Osteocyte (in vitro differentiated cells): ENCODE data around the gene NDUFA11. TPM values are rescaled to one million over a fixed set of nuclear protein-coding genes. Genes with fewer than 3 reads are reported as not detected.

Experiments used
- DNase-seq: peaks from one replicate; pipeline ENCODE4 v3.0.0; 2021; ENCODE audit warnings: mixed read lengths; ENCODE audit not compliant: unreplicated experiment; ENCODE audit errors: extremely low spot score
- H3K27ac Mint-ChIP-seq: one replicate; pipeline ENCODE4 v1.8.0; 2021; ENCODE audit warnings: mild to moderate bottlenecking, mixed read lengths; ENCODE audit not compliant: unreplicated experiment
- H3K27me3 Mint-ChIP-seq: one replicate; pipeline ENCODE4 v1.8.0; 2021; ENCODE audit warnings: mixed read lengths; ENCODE audit not compliant: unreplicated experiment
- H3K36me3 Mint-ChIP-seq: one replicate; pipeline ENCODE4 v1.8.0; 2021; ENCODE audit warnings: mixed read lengths; ENCODE audit not compliant: unreplicated experiment
- H3K4me1 Mint-ChIP-seq: one replicate; pipeline ENCODE4 v1.8.0; 2021; ENCODE audit warnings: mixed read lengths; ENCODE audit not compliant: unreplicated experiment
- H3K4me3 Mint-ChIP-seq: one replicate; pipeline ENCODE4 v1.8.0; 2021; ENCODE audit warnings: mild to moderate bottlenecking, moderate library complexity, mixed read lengths; ENCODE audit not compliant: unreplicated experiment
- H3K9me3 Mint-ChIP-seq: one replicate; pipeline ENCODE4 v1.8.0; 2021; ENCODE audit warnings: mixed read lengths; ENCODE audit not compliant: unreplicated experiment
- total RNA-seq: library from RNA; stranded (reverse); gene quantifications from 2 replicates; pipeline ENCODE4 v1.2.1, GENCODE V29; 2021
- TF ChIP-seq, protein P1 (sequence below): fragments of 200-600 bp; sonication (generic); IDR thresholded peaks from 2 replicates; pipeline ENCODE4 v1.5.0; 2021; ENCODE audit warnings: antibody characterized with exemption, mild to moderate bottlenecking, moderate library complexity

The NDUFA11 gene
- total RNA-seq, 1 donor from 2014 or later = 259 TPM

DNA sequence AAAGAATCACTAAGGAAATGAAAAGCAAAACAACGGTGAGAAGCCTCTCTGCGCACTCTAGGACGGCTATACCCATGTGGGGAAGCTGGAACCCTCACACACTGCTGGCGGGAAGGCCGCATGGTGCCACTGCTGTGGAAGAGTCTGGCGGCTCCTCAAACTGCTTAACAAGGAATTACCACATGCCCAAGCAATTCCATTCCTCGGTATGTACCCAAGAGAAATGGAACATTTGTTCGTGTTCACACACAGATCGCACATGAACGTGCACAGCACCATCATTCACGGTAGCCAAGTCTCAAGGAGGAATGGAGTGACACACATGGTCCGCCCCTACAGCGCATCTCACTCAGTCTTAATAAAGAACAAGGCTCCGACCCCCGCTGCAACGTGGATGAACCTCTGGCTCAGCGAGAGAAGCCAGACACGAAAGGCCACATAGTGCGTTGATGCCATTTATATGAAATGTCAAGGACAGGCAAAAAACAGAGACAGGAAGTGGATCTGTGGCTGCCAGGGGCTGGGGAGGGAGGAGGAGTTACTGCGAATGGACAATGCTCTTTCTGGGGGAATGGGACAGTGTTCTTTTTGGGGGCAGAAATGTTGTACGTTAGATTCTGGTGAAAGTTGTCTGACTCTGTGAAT is 18.0 kb upstream of the NDUFA11 start:
- Mint-ChIP-seq H3K9me3 (no peaks in the 10 kb centered on the region), H3K4me1 (peaks cover 3% of the 10 kb centered on the region), H3K4me3 (no peak overlapping the region), H3K27ac (no peak overlapping the region), H3K36me3 (peaks cover 27% of the 10 kb centered on the region), H3K27me3 (no peaks in the 10 kb centered on the region)
- no peak for DNase-seq
- TF ChIP-seq, protein P1, sequence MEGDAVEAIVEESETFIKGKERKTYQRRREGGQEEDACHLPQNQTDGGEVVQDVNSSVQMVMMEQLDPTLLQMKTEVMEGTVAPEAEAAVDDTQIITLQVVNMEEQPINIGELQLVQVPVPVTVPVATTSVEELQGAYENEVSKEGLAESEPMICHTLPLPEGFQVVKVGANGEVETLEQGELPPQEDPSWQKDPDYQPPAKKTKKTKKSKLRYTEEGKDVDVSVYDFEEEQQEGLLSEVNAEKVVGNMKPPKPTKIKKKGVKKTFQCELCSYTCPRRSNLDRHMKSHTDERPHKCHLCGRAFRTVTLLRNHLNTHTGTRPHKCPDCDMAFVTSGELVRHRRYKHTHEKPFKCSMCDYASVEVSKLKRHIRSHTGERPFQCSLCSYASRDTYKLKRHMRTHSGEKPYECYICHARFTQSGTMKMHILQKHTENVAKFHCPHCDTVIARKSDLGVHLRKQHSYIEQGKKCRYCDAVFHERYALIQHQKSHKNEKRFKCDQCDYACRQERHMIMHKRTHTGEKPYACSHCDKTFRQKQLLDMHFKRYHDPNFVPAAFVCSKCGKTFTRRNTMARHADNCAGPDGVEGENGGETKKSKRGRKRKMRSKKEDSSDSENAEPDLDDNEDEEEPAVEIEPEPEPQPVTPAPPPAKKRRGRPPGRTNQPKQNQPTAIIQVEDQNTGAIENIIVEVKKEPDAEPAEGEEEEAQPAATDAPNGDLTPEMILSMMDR = no peak

DNA sequence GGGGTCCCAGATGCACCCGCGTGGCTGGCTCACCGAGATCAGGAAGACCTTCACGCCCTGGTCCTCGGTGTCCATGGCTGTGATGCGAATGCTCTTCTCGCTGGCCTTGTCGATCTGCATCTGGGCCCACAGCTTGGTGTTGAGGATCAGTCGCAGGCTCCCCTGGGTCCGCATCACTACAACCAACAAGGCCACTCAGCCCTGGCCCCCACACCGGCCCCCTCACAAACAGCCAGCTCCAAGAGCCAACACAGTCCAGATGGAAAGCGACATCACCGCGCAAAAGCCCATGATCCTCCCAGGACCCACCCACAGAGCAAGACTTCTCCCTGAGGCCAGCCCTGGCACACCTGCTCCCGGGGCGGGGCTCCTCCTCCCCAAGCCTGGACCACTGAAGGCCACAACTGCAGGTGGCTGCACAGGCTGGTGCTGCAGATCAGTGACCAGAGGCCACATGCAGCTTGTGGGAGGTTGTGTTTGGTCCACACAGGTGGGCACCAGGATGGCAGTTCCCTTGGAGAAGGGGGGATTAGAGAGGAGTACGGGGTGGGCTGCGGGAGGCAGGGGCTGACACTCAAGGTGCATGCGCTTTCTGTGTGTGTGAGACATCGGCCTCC is 15.0 kb upstream of the NDUFA11 start:
- H3K27ac Mint-ChIP-seq = no peak overlapping the region
- peaks cover 19% of the 10 kb centered on the region for H3K36me3 Mint-ChIP-seq
- no peak for DNase-seq
- no peaks in the 10 kb centered on the region for H3K27me3 Mint-ChIP-seq
- no peaks in the 10 kb centered on the region for H3K9me3 Mint-ChIP-seq
- TF ChIP-seq, protein P1 = no peak
- no peak overlapping the region for H3K4me3 Mint-ChIP-seq
- H3K4me1 Mint-ChIP-seq = peaks cover 19% of the 10 kb centered on the region

DNA sequence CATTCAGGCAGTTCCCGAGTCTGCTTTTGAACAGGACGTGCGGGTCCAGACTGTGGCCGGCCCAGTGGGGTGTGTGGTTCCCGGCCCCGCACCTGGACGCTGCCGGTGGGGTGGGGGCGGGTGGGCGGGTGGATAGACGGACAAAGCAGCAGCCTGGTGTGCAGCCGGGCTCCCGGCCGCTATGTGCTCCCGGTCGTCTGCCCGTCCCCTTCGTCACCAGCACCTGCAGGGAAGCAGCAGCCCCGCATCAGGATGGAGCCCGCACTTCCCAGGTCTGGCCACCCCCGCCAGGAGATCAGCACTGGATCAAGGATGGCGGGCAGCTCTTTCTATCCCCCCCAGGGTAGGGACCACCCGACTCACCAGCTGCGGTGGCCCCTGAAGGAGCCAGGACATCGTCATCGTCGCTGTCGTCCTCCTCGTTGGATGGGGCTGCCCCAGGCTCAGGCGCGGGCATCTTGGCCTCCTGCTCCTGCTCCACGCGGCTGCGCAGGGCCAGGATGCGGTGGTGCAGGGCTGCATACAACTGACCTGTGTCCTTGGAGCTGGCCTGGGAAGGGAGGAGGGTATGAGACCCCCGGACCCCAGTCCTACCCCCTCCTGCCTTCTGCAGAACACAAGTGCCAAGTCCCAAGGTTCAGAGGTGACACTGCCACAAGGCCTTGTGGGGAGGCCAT is 14.0 kb upstream of the NDUFA11 start:
- Mint-ChIP-seq H3K9me3 (no peaks in the 10 kb centered on the region), H3K27me3 (no peaks in the 10 kb centered on the region), H3K36me3 (peaks cover 13% of the 10 kb centered on the region), H3K4me1 (peaks cover 19% of the 10 kb centered on the region), H3K4me3 (no peak overlapping the region), H3K27ac (no peak overlapping the region)
- TF ChIP-seq, protein P1 = no peak
- DNase-seq = no peak

DNA sequence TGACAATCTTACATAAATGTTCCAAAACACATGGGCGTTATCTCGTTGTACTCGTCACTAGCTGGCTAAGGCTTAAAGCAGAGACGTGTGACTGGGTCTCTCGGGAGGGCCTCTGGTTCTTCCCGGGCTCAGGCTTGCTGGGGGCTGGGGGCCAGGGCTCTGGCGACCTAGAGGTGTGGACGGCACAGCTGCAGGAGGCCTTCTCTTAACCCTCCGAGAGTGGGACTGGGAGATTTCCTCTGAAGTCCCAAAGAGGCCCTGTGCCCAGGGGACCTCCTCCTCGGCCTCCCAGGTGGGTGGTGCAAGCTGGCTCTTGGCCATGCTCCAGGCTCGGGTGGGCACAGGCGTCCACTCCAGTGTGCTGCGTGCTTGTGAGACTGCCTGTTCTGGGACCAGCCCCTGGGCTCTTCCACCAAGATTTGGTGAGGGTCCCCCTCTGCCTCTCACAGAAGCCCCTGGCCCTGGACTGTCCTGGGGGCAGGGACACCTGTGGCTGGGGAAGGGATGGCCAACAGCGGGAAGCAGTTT is 12.7 kb upstream of the NDUFA11 start:
- Mint-ChIP-seq H3K27ac (peak overlapping the region; percentile 60), H3K4me3 (no peak overlapping the region), H3K4me1 (peaks cover 19% of the 10 kb centered on the region), H3K9me3 (no peaks in the 10 kb centered on the region), H3K27me3 (no peaks in the 10 kb centered on the region), H3K36me3 (peaks cover 7% of the 10 kb centered on the region)
- TF ChIP-seq, protein P1 = no peak
- DNase-seq = no peak

DNA sequence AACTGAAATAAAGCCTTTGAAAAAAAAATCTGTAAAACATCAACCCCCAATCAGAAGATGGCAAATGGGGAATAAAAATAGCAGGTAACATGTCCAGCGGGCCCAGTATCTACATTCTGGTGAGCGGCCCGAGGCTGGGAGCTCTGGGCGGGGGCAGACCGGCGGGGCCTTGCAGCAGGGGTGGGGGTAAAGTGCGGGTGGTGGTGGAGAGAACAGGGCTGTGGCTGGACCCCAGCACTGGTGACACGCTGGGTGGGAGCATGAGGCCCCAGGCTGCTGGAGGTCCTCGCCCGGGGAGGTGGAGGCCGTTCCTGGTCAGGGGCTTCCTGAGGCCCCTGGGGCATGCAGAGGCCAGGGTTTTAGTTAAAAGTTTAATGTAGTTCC is 12.2 kb upstream of the NDUFA11 start:
- H3K27me3 Mint-ChIP-seq = no peaks in the 10 kb centered on the region
- H3K4me3 Mint-ChIP-seq = no peak overlapping the region
- TF ChIP-seq, protein P1 = no peak
- no peak for DNase-seq
- peaks cover 19% of the 10 kb centered on the region for H3K4me1 Mint-ChIP-seq
- no peaks in the 10 kb centered on the region for H3K9me3 Mint-ChIP-seq
- H3K36me3 Mint-ChIP-seq = peaks cover 7% of the 10 kb centered on the region
- H3K27ac Mint-ChIP-seq = peak overlapping the region; percentile 60
